GM19455 (cell line): Measurements from ENCODE around the gene OR2T5.
"Not testable (repeated sequence)": the region's sequence is repeated elsewhere in the genome, so short reads cannot be mapped to it uniquely, and the experiment has no call there.

Source experiments
- ATAC-seq: cut with Tn5 transposase; IDR thresholded peaks from one replicate; pipeline ENCODE4 v1.9.1; 2021; ENCODE audit not compliant: unreplicated experiment

OR2T5 gene

GRCh38 chr1:248500305-248501035, 12.1 kb downstream of the OR2T5 start:
- not testable (repeated sequence) for ATAC-seq

GRCh38 chr1:248507773-248508172, 19.4 kb downstream of the OR2T5 start, which contains the start of gene OR2G6:
Gene OR2G6 (plus strand): TSS chr1:248508073. CDS start chr1:248521647, 13,574 bp downstream.
- ATAC-seq, result not testable (repeated sequence)

GRCh38 chr1:248510217-248510616, 21.8 kb downstream of the OR2T5 start:
- ATAC-seq, result not testable (repeated sequence)

- no peak for ATAC-seq
Measured at GRCh38 chr1:248521856-248522255, 33.5 kb downstream of the OR2T5 start.

GRCh38 chr1:248537449-248537848, 49.1 kb downstream of the OR2T5 start:
- ATAC-seq, result not testable (repeated sequence)
